Kidney capillary endothelial cell (primary cell): ENCODE data around the gene CSDE1.

Source experiments
- DNase-seq: peaks from one replicate; pipeline ENCODE4 v3.0.0-alpha.2; 2018; ENCODE audit warnings: low spot score

CSDE1 gene

DNA sequence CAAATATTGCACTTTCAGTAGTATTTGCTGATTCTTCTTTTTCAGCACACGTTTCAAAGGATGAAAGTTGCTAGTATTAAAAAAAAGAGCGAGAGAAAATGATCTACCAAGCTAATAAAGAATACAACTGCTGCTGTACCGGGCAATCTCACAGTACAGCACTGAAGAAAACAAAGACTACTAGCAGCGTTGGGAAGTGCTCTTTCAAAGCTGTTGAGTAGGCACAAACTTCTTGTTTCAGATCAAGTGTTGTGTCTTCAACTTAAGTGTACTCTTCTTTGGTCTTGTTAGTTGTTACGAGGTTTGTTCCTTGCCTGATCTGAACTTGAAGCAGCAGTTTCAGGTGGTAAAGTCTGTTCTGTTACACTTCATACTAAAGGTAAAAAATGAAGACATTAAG is 7.9 kb downstream of the CSDE1 start:
- no peak for DNase-seq

DNA sequence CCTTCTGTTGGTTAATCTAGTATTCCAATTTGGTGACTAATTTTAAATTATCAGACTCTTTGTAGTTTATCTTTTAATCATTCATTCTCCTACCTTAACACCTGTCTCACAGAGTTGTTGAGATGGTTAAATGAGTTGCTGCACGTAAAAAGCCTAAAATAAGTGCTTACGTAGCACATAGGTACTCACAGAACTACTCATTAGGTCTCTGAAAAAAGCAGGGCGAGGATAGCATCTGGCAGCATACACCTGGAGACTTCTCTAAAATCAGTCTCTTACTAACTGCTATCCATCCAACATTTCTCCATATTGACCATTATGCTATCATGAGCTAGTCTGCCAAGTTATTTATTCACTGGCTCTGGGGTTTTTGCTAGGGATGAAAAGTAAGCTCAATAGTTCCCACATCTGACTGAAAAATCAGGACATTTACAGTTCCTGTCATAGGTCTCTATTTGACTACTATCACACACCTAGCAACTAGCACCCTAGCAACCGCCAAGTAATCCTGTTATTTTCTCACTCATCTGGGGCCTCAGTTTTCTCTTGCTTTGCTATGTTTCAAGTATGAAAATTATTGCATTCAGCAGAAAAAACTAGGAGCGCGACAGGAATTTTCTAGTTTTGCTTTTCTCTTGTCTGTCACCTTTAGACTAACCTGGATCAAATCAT is 11.2 kb downstream of the CSDE1 start:
- no peak for DNase-seq

DNA sequence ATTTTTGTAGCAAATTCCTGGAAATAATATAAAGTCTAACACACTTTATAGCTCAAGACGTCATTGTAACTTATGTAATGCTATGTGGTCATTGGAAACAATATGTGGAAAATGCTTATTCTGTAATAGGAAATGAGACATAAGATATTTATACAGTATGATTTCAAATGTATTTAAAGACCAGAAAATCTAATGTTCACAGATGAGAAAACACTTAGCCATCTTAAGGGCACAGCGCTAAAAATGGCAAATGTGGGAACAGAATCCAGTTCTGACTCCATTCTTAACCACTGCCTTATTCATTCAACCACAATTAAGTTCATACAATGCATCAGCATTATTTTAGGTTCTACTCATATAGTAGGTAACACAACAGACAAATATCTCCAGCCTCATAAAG is 12.5 kb downstream of the CSDE1 start:
- DNase-seq: peak; percentile 65

DNA sequence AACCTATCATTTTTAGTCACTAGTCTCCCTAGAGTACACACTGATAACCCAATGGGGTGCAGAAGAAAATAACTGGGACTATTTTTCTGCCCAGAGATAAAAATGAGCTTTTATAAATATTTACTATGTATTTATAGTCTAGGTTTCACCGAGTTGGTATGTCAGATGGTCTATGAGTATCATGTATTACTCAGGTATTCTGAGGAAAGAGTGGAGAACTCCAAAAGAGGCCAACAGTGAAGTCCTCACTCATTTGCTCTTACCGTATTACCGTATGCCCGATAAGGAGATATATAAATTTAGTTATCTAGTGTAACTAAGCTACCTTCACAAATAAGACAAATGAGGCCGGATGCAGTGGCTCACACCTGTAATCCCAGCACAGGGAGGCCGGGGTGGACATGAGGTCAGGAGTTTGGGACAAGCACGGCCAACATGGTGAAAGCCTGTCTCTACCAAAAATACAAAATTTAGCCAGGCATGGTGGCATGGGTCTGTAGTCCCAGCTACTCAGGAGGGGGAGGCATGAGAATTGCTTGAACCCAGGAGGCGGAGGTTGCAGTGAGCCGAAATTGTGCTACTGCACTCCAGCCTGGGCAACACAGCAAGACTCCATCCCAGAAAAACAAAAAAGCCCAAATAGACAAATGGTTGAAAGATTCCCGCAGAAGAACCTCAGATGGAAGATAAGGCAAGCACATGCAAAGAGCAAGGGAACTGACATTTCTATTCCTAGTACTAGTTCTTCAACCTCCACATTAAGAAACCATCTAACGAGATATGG is 15.6 kb downstream of the CSDE1 start:
- no peak for DNase-seq

DNA sequence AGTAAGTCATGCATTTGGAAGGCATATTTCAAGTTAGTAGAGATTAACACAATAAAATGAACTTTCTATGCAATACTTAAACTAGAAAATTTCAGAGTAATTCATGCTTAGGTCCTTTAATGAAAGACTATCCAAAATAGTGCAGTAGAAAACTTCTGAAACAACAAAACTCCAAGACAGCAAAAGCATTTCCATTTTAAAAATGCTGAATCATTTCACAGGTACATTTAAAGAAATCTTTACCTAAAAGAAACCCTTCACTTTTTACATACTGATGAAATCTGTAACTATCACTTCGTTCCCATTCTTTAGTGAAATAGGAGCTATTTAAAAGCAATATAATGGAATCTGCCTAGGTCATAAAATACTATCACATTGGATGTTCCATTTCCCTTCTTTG is 17.5 kb downstream of the CSDE1 start:
- no peak for DNase-seq

DNA sequence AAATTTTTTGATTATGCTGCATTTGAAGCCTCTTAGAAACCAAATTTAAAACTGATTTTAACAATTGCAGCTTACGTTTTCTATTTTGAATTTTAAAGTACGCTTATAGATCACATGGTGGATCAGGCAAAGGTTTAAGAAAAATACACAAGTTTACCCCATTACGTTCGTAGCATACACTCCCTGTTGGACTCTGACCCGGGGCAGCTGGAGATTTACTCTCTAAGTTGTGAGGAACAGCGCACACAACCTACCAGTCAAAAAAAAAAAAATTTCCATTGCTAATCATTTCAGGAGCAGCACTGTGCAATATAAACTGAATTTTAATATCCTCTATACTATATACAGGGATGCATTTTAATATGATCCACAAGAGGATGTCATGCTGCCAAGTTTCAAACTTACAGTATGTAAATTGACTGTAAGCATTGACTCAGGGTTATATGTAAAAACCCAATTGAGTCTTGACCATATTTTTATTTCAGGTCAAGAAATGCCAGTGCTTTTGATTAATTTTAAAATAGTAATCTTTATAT is 20.4 kb downstream of the CSDE1 start:
- no peak for DNase-seq

DNA sequence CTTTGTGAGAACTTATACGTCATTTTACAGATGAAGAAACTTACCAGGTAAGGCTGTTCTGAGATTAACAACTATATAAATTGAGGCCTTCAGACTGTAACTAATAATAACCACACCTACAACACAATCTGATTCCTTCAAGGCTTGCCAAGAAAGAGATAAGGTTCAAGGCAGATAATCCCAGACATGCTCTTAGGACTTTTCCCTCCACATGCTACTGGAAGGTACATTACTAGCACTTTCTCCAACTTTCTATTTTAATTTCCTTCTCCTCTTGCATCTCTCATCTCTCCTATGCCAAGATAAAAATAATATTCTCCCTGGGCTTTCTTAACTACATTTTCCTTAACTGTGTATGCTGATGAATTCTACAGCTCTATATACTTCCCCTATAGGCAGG is 22.3 kb downstream of the CSDE1 start:
- DNase-seq: no peak

DNA sequence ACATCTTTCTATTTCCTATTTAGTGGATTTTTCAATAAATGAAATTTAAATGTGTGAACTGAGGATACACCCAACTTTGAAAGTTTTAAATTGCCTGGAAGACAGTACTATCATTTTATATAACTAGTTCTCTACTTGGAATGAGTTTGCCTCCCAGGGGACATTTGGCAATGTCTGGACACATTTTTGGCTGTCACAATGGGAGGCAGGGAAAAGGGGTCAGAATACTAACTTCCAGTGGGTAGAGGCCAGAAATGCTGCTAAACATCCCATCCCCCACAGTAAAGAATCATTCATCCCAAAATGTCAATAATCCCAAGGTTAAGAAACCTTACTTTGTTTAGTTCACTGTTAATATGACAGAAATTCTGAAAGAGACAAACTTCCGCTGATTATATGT is 28.0 kb downstream of the CSDE1 start:
- no peak for DNase-seq

DNA sequence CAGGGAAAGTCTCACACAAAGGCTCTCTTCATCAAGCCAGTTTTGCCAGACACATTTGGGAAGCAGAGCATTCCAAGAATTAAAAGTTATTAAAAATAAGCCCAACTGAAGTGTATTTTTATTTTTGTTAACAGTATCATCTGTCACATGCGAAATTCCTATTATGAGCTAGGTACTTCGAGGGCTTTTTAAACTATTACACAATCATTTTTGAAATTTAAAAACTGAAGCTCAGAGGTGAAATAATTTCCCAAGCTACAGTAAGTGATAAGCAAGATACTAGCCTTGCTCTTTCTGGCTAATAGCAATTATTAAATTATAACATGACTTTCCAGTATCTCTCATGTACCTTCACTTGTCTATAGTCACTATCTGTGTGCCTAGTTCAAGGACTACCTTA is 29.2 kb downstream of the CSDE1 start:
- DNase-seq: no peak

DNA sequence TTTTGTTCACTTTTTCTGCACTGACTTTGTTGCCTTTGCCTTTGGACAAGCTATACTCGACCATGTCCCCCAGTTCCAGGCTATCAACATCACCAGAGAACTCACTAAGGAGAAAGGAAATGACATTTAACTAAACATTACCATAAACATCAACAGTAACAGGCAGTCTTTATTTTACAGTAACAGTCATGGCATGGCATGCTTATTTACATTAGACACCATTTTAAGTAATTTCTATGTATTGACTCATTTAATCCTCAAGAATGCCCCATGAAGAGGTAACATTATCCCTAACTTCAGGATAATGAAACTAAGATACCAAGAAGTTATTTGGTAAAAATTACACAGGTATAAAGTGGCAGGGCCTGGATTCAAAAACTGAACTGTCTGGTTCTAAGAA is 32.6 kb downstream of the CSDE1 start:
- no peak for DNase-seq

DNA sequence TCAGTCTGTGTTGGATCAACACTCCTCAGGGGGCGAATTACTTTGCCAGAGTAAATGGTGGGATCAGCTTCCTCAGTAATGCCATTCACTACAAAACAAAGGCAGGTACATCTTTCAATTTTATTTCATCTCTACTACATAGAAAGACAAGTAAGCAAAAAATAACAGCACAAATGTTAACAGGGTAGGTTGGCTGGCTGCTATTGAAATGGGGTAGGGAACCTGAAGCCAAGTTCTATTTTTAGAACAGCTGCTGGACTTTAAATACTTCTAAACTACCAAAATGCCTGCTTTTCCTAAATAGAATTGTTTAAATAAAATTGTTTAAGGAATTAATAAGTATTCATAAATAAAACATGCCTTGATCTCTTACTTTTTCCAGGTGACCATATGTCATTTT is 33.9 kb downstream of the CSDE1 start:
- no peak for DNase-seq

DNA sequence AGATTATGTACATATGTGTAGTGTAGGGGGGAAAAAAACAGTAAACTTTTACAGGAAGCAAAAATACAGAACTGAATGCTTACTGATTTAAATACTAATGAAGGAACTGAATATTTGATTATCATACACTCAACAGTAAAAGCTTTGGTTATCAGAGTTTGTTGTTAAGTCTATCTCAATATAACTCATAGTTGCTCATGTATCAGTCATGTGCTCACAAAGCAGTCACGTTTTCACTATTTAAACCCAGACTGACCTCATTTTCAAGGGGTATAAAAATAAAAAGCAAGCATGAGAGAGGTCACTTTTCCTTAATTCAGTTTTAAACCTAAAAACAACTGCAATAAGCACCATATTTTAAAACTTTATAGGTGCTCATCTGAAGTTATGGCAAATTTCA is 34.3 kb downstream of the CSDE1 start:
- DNase-seq: no peak

DNA sequence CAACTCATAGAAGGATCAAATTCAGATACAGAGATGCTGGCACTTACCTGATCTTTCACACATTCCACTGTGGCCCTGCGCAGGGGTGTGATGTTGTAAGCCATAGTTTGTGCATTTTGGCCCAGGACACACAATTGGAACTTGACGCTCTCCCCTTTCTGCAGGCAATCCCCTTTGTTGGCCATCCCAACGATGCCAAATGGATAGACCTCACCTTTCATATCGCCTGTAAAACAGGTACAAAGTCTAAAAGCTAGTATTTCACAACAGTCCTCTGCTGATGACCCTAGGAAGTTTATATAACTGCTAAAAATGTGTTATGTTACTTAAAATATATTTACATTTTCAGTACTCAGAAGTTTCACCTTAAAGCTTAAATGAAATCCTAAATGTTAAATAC is 37.3 kb downstream of the CSDE1 start:
- DNase-seq: no peak

DNA sequence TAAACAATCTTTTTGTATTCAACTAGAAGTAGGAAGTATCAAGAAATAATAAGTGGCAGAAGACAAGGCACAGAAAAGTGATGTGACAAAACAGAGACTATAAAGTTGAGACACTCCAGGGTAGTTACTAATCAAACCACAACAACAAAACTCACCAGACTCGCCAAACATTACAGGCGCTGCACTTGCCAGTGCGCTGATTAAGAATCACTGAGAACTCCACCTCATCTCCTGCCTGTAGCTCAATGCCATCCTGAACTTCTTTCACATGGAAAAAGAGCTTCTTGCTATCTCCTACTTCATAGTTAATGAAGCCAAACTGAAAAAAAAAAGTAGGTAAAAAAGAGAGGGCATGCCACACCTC is 38.4 kb downstream of the CSDE1 start:
- no peak for DNase-seq

DNA sequence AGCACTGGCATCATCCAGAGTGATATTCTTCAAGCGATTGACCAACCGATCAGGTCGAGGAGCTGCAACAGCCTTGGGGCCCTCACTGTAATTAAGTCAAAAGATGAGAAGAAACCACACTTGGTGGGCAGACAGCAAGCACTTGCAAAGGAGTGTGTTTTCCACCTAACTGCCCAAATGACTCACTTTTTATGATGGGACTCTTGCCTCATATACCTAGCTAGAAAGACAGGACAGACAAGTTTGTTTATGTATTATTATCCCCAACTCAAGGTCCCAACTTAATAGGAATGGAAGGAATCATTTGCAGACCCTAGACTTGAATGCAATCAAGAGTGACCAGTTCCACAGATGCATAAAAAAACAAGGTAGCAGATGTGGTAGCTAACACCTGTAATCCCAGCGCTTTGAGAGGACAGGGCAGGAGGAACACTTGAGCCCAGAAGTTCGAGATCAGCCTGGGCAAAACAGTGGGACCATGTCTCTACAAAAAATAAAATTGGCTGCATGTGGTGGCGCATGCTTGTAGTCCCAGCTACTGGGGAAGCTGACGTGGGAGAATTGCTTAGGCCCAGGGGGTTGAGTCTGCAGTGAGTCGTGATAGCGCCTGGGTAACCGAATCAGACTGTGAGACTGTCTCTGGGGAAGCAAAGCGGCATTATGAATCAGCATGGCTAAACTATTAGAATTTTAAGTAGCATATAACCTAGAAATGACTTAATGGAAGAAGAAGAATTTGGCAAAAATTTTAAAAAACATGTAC is 38.9 kb downstream of the CSDE1 start:
- DNase-seq: no peak

DNA sequence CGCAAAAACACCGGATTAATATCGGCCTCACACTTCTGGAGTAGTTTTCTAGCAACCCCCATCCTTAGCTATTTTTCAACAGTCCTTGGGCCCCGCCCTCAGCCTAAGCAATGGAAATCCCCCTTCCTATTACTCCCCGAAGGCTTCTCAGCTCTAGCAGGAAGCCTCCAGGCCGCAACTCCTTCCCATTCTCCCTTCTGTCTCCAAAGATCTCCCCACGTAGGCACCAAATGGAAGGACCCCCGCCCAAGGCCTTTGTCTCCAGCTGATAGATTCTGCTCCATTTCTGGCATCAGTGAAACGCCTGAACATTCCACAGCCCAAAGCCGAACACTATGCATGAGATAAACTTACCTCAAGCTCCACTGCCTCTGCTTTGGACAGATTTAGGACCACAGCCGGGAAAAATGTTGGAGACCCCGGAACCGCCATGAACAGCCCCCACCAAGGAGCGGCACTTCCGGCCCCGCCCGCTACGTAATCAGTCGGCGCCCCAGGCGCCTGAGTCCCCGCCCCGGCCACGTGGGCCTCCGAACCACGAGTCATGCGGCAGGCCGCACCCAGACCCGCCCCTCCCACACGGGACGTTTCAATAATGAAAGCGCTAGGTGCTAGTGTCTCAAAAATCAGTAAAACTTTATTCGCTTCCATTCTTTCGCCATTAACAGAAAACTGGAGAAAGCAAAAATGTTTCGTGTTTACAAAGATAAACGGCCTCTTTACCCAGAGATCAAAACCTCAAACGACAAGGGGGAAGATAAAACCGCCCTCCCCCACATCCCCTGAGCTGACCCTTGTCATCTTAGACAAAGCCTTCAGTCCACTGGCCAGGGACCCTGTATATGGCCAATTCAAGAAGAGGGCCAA is 41.2 kb downstream of the CSDE1 start, which contains the start of gene NRAS:
Gene NRAS (minus strand): TSS at position 468 of the 867 bp plus-strand sequence. CDS start 611 bp downstream, outside the sequence.
- peak; percentile 82 for DNase-seq

DNA sequence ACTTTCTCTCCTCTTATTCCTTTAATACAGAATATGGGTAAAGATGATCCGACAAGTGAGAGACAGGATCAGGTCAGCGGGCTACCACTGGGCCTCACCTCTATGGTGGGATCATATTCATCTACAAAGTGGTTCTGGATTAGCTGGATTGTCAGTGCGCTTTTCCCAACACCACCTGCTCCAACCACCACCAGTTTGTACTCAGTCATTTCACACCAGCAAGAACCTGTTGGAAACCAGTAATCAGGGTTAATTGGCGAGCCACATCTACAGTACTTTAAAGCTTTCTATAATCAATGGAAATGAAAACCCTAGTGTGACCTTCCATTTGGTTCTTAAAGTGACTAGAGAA is 41.9 kb downstream of the CSDE1 start:
- DNase-seq: peak; percentile 17

DNA sequence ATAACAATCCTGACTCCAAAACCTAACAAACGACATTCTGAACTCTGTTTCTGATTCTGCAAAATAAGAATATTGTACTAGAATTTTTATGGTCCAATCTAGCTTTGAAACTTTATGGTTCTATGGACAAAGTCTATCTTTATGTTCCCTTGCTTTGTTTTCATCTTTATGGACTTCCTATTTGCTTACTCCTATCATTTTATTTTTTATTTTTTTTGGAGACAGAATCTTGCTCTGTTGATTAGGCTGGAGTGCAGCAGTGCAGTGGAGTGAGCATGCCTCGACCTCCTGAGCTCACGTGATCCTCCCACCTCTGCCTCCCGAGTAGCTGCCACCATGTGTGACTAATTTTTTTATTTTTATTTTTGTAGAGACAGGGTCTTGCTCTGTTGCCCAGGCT is 44.8 kb downstream of the CSDE1 start:
- no peak for DNase-seq

DNA sequence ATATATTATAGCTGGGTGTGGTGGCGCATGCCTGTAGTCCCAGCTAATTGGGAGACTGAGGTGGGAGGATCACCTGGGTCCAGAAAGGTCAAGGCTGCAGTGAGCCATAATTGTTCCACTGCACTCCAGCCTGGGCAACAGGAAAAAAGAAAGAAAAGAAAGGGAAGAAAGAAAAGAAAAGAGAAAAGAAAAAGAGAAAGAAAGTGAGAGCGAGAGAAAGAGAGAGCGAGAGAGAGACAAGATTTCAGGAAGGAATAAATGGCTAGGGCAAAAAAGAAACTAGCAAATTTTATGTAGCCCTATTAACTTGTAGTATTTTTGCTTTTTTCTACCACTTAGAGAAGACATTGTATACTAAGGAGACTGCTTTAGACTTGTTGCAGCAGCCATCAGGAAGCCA is 47.4 kb downstream of the CSDE1 start:
- no peak for DNase-seq

DNA sequence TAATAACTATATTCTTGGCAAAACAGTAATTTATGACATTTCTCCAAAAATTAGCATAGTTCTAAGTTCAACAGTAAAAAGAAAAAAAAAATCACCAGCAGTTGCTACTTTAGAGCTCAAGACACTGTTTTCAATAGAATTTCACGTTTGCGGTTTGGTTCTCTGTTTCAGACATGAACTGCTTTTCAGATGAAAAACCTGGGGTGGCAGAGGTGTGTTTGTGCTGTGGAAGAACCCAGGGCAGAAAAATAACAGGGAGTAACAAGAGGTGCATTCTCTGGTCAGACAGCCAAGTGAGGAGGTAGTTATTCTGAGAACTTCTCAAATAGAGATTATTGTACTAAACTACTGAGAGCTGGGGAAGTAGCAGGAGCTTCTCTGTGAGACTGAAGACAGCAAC is 50.2 kb downstream of the CSDE1 start:
- DNase-seq: no peak

DNA sequence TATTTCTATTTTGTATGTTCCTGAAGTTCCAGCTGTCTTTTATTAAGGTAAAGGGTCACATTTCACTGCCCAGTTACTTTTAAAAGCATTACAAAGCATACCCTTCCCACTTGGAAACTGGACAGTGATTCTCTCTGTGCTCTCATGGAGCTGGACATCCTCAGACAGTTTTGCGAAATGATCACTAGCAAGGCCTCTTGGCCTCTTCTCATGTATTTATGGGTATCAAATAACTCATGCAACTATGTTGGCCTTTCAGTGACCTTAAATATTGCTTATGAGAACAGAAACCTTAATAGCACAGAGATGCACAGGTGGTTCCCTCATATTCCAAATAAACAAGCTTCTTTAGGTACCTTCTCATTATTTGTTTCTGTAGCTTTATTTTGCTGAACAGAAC is 54.5 kb downstream of the CSDE1 start:
- no peak for DNase-seq

DNA sequence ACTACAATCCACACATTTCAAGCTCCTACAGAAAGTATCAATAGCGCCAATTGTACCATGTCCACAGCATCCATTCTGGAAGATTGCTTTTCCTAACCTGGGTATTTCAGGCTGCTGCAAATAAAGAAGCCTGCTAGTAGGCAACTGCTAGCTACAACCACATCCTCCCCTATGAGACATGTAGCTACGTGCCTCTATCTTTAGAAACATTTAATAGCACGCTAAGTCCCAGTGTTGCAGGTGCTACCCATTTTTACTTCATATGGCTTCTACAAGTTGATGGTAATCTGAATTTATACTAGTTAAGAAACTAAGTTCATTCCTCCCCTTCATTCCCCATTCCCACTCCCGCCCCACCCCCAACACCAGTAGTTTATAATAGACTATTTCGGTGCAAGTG is 55.0 kb downstream of the CSDE1 start:
- DNase-seq: no peak
